Astrocyte (in vitro differentiated cells and primary cell): Measurements from ENCODE around the gene C11orf71.

Experiments used
- EZH2 ChIP-seq: IDR thresholded peaks from 2 replicates; pipeline ENCODE4 v1.6.1; 2012; ENCODE audit warnings: mild to moderate bottlenecking, low read length, inconsistent platforms; ENCODE audit not compliant: insufficient read depth
- TF ChIP-seq, protein P1 (sequence below): IDR thresholded peaks from 2 replicates; pipeline ENCODE4 v1.5.1; 2011; ENCODE audit warnings: low read depth, mild to moderate bottlenecking, inconsistent platforms, low read length, moderate library complexity; ENCODE audit not compliant: insufficient read depth

- TF ChIP-seq, protein P1, sequence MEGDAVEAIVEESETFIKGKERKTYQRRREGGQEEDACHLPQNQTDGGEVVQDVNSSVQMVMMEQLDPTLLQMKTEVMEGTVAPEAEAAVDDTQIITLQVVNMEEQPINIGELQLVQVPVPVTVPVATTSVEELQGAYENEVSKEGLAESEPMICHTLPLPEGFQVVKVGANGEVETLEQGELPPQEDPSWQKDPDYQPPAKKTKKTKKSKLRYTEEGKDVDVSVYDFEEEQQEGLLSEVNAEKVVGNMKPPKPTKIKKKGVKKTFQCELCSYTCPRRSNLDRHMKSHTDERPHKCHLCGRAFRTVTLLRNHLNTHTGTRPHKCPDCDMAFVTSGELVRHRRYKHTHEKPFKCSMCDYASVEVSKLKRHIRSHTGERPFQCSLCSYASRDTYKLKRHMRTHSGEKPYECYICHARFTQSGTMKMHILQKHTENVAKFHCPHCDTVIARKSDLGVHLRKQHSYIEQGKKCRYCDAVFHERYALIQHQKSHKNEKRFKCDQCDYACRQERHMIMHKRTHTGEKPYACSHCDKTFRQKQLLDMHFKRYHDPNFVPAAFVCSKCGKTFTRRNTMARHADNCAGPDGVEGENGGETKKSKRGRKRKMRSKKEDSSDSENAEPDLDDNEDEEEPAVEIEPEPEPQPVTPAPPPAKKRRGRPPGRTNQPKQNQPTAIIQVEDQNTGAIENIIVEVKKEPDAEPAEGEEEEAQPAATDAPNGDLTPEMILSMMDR: no peak
- TF ChIP-seq EZH2: no peak
Observed at GRCh38 chr11:114379394-114380069, 20.8 kb downstream of the C11orf71 start.
